GM12875 (cell line): ENCODE measurements around the gene C19orf85.

Experiments used
- H3K4me3 ChIP-seq: one replicate; pipeline ENCODE4 v1.5.1; 2011; ENCODE audit warnings: low read depth, low read length, control low read depth
- CTCF ChIP-seq: IDR thresholded peaks from 2 replicates; pipeline ENCODE4 v1.5.1; 2011; ENCODE audit warnings: low read depth, mild to moderate bottlenecking, control low read depth, inconsistent platforms, low read length, moderate library complexity, borderline replicate concordance; ENCODE audit not compliant: insufficient read depth

The C19orf85 gene

DNA sequence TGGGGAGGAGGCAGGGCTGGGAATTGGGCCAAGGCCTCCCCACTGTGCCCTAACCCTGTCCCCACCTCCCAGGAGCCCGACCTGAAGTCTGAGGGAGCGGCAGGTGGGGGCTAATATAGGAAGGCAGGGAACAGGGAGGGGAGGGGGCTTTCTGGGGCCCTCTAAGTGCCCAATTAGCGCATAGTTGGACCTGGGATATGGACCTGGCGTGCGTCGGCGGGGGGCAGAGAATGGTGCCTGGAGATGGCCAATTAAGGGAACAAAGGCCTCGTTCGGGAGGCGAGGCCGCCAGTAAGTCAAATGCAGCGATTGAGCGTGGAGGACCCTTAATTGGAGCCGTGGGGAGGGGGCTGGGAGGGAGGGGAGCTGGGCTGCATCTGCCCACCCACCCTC is at the start of gene C19orf85:
Gene C19orf85, minus strand, starts transcription at position 90 of the 393 bp plus-strand sequence. CDS start 197 bp downstream, outside the sequence.
- no peak for TF ChIP-seq CTCF
- no peak within 1 kb of the TSS for H3K4me3 ChIP-seq

DNA sequence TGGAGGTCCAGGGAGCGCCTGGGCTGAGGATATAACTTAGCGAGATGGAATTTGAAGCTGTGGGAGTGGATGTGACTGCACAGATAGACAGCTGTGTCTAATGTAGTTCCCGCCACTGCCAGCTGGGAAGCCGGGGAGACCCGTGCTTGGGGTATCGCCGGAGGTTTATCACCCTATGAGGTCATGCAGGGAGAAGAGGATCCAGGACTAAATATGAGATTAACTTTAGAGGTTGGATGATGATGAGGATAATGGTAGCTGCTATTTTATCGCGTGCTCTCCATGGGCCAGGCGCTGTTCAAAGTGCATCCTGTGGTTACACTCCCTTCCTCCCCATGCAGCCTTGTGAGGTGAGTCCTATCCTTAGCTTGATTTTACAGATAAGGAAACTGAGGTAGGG is 43.6 kb upstream of the C19orf85 start:
- no peak for TF ChIP-seq CTCF

GRCh38 chr19:55504981-55505380 is 40.4 kb upstream of the C19orf85 start:
- TF ChIP-seq CTCF: no peak
- H3K4me3 ChIP-seq: no peak overlapping the region

More for the DNA sequence above, 43.6 kb upstream of the C19orf85 start:
- H3K4me3 ChIP-seq: no peak overlapping the region

DNA sequence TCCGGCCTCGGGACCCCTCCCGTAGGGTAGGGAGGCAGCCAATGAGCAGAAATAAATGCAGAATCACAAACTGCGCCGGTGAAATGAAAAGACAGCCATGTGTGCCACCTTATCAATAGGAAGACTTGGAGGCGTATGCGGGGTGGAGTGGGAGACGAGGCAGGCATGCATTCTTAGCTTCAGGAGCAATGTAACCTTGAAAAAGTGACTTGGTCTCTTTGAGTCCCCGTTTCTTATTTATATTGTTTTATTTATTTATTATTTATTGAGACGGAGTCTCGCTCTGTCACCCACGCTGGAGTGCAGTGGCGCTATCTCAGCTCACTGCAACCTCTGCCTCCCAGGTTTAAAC is 39.7 kb upstream of the C19orf85 start:
- TF ChIP-seq CTCF: no peak
- no peak overlapping the region for H3K4me3 ChIP-seq

GRCh38 chr19:55503502-55504251 is 39.1 kb upstream of the C19orf85 start:
- peak overlapping the region; percentile 53 for H3K4me3 ChIP-seq
- TF ChIP-seq CTCF: peak; percentile 99

DNA sequence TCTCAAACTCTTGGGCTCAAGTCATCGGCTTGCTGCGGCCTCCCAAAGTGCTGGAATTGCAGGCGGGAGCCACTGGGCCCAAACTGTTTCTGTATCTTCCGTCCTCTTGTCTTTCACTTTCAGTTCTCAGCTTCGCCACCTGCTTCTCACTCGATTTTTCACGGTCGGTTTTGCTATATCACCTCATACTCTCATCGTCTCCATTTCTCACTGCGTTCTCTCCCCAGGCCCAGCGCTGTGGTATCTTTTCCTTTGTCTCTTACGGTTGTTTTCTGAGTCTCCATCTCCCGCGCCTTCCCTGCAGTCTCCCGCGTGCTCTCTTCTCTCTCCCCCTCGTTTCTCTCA is 38.6 kb upstream of the C19orf85 start:
- no peak for TF ChIP-seq CTCF
- H3K4me3 ChIP-seq: no peak overlapping the region

DNA sequence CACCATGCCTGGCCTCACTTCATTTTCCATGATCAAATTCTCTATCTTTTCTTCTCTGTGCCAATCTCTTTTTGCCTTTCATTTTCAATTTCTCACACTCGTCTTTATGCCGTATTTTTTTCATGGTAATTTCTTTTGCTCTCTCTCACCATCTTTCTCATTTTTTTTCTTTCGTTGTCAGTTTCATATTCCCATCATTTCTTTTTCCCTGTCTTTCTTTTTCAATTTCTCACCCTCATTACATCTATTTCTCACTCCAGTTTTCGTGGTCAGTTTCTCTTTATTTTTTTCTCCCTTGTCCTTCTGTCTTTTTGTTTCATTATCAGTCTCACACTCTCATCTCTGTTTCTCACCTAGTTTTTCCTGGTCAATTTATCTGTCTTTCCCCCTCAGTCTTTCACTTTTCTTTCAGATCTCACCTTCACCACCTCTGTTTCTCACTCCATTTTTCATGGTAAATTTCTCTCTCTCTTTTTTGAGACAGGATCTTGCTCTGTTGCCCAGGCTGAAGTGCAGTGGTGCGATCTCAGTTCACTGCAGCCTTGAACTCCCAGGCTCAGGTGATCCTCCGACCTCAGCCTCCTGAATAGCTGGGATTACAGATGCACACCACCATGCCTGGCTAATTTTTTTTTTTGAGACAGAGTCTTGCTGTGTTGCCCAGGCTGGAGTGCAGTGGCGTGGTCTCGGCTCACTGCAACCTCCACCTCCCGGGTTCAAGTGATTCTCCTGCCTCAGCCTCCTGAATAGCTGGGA is 37.8 kb upstream of the C19orf85 start:
- TF ChIP-seq CTCF: no peak
- no peak overlapping the region for H3K4me3 ChIP-seq
